HFF-Myc (cell line): ENCODE results near the gene PFKM.
A peak's percentile ranks its signal among the peaks of the same experiment; 100 is the strongest.

Experiments used
- DNase-seq: peaks from one replicate; pipeline ENCODE4 v3.0.0-alpha.2; 2011; ENCODE audit warnings: low read depth; ENCODE audit errors: extremely low read depth
- H3K4me3 ChIP-seq: replicated peaks from 2 replicates; pipeline ENCODE4 v1.5.1; 2011; ENCODE audit warnings: low read depth, mild to moderate bottlenecking, control low read depth, low read length
- CTCF ChIP-seq: IDR thresholded peaks from 2 replicates; pipeline ENCODE4 v1.5.1; 2012; ENCODE audit warnings: mild to moderate bottlenecking, low read depth, low read length, control low read depth; ENCODE audit errors: missing control alignments

Gene PFKM

GRCh38 chr12:48179466-48179865, 60.3 kb downstream of the PFKM start:
- TF ChIP-seq CTCF = no peak
- DNase-seq = no peak
- no peak overlapping the region for H3K4me3 ChIP-seq

GRCh38 chr12:48180424-48180823, 61.3 kb downstream of the PFKM start:
- no peak for TF ChIP-seq CTCF
- DNase-seq = no peak
- no peak overlapping the region for H3K4me3 ChIP-seq

- TF ChIP-seq CTCF = no peak
- DNase-seq = no peak
- no peak overlapping the region for H3K4me3 ChIP-seq
These were observed 61.8 kb downstream of the PFKM start for GRCh38 chr12:48180857-48181495.

GRCh38 chr12:48182631-48183030, 63.5 kb downstream of the PFKM start:
- TF ChIP-seq CTCF = no peak
- peak overlapping the region; percentile 56 for H3K4me3 ChIP-seq
- no peak for DNase-seq

- H3K4me3 ChIP-seq = peak within 1 kb of the TSS; percentile 56
- peak; percentile 25 for TF ChIP-seq CTCF
- DNase-seq = peak; percentile 63
These were observed 64.1 kb downstream of the PFKM start, which contains the start of gene CCDC184 for GRCh38 chr12:48183091-48183875. CCDC184 (plus strand) TSS chr12:48183644; CDS start chr12:48184123, 479 bp downstream.

GRCh38 chr12:48183876-48184548, 64.8 kb downstream of the PFKM start:
- no peak for DNase-seq
- H3K4me3 ChIP-seq = peak overlapping the region; percentile 56
- no peak for TF ChIP-seq CTCF
